Activated naive CD8-positive, alpha-beta T cell treated with anti-CD3 and anti-CD28 coated beads, Interleukin-2, amount 10 ng/mL, durations not matched to agents 7 days and 5 days (primary cell): Measurements from ENCODE around the gene SF3B6. TPM values are rescaled to one million over a fixed set of nuclear protein-coding genes. Genes with fewer than 3 reads are reported as not detected.
"Not testable (repeated sequence)": the region's sequence is repeated elsewhere in the genome, so short reads cannot be mapped to it uniquely, and the experiment has no call there.

ENCODE experiments used
- ATAC-seq: fragments of 150-1000 bp; cut with Tn5 transposase; one replicate; pipeline ENCODE4 v1.10.0; 2021; ENCODE audit warnings: low read depth, moderate library complexity
- POLR2A ChIA-PET: fragments of 350-600 bp; sonication (Branson Sonifier 250); formaldehyde crosslinking; loops from one replicate; lab custom pipeline; 2021; ENCODE audit warnings: antibody characterized with exemption; lab: Charles Lee
- DNase-seq: peaks from one replicate; pipeline ENCODE4 v3.0.0; 2021
- H3K27ac Mint-ChIP-seq: one replicate; pipeline ENCODE4 v1.8.0; 2022; ENCODE audit warnings: mild to moderate bottlenecking, mixed read lengths
- H3K27me3 Mint-ChIP-seq: one replicate; pipeline ENCODE4 v1.8.0; 2022; ENCODE audit warnings: mild to moderate bottlenecking, moderate library complexity, mixed read lengths
- H3K36me3 Mint-ChIP-seq: one replicate; pipeline ENCODE4 v1.8.0; 2021; ENCODE audit warnings: mild to moderate bottlenecking, mixed read lengths
- H3K4me1 Mint-ChIP-seq: one replicate; pipeline ENCODE4 v1.8.0; 2021; ENCODE audit warnings: mixed read lengths
- H3K4me3 Mint-ChIP-seq: one replicate; pipeline ENCODE4 v1.8.0; 2022; ENCODE audit warnings: mild to moderate bottlenecking, moderate library complexity, mixed read lengths
- H3K9me3 Mint-ChIP-seq: one replicate; pipeline ENCODE4 v1.8.0; 2021; ENCODE audit warnings: mixed read lengths
- total RNA-seq, 2 experiments: library from RNA; stranded (reverse); gene quantifications; one replicate each; pipeline ENCODE4 v1.2.3, GENCODE V29; 2021

SF3B6 gene
- total RNA-seq = 10 to 100 TPM; 66.5 to 71.2 TPM

GRCh38 chr2:24075915-24076848, at the start of gene SF3B6:
TSS of gene SF3B6 (minus strand) at chr2:24076326. CDS start at chr2:24076229, 97 bp downstream.
- H3K4me3 Mint-ChIP-seq = peak within 1 kb of the TSS; percentile 94
- H3K27me3 Mint-ChIP-seq = no peaks in the 10 kb centered on the region
- H3K9me3 Mint-ChIP-seq = no peaks in the 10 kb centered on the region
- POLR2A ChIA-PET = interaction anchor here (0.8 to 4.2 kb wide), 10 partner anchors 9 to 416 kb away, joined by 3 to 60 read pairs (median 5); partner anchors contain the start of genes ATAD2B, FAM228B, FKBP1B and ITSN2
- ATAC-seq (peak; percentile 86), DNase-seq (peak; percentile 99)
- H3K4me1 Mint-ChIP-seq = peaks cover 27% of the 10 kb centered on the region
- peaks cover 6% of the 10 kb centered on the region for H3K36me3 Mint-ChIP-seq
- peak within 1 kb of the TSS; percentile 97 for H3K27ac Mint-ChIP-seq

GRCh38 chr2:24123922-24124580, 47.9 kb upstream of the SF3B6 start:
- H3K4me3 Mint-ChIP-seq = peak overlapping the region; percentile 84
- H3K27ac Mint-ChIP-seq = peak overlapping the region; percentile 76
- H3K36me3 Mint-ChIP-seq = peaks cover 2% of the 10 kb centered on the region
- DNase-seq (no peak), ATAC-seq (no peak)
- peaks cover 2% of the 10 kb centered on the region for H3K27me3 Mint-ChIP-seq
- H3K4me1 Mint-ChIP-seq = peaks cover 17% of the 10 kb centered on the region
- no peaks in the 10 kb centered on the region for H3K9me3 Mint-ChIP-seq
- POLR2A ChIA-PET = interaction anchor here (0.7 to 2.8 kb wide), 3 partner anchors 41 to 197 kb away, joined by 3 to 14 read pairs (median 3); partner anchors contain the start of genes ATAD2B and SF3B6

- DNase-seq (peak; percentile 82), ATAC-seq (peak; percentile 94)
- no peaks in the 10 kb centered on the region for H3K9me3 Mint-ChIP-seq
- POLR2A ChIA-PET = interaction anchor here (0.7 to 2.8 kb wide), 4 partner anchors 39 to 196 kb away, joined by 3 to 14 read pairs (median 6); partner anchors contain the start of genes ATAD2B, SF3B6 and TP53I3
- peaks cover 16% of the 10 kb centered on the region for H3K4me1 Mint-ChIP-seq
- peak within 1 kb of the TSS; percentile 76 for H3K27ac Mint-ChIP-seq
- H3K27me3 Mint-ChIP-seq = peaks cover 2% of the 10 kb centered on the region
- peaks cover 2% of the 10 kb centered on the region for H3K36me3 Mint-ChIP-seq
- H3K4me3 Mint-ChIP-seq = peak within 1 kb of the TSS; percentile 84
Measured at GRCh38 chr2:24123195-24123921, 47.2 kb upstream of the SF3B6 start, which contains the start of the genes FAM228B and PFN4. TSS of gene FAM228B (plus strand) at chr2:24123469. CDS start at chr2:24124362, 893 bp downstream. TSS of gene PFN4 (minus strand) at chr2:24123334. CDS start at chr2:24122535, 799 bp downstream.

GRCh38 chr2:24122366-24123194, 46.5 kb upstream of the SF3B6 start:
- no peak for DNase-seq
- H3K4me1 Mint-ChIP-seq = peaks cover 16% of the 10 kb centered on the region
- POLR2A ChIA-PET = interaction anchor here (1.2 to 2.8 kb wide), 2 partner anchors 38 to 195 kb away, joined by 10 to 14 read pairs; partner anchors contain the start of genes ATAD2B and TP53I3

GRCh38 chr2:24121469-24121868, 45.3 kb upstream of the SF3B6 start:
- H3K27me3 Mint-ChIP-seq = peaks cover 2% of the 10 kb centered on the region
- H3K9me3 Mint-ChIP-seq = no peaks in the 10 kb centered on the region
- no peak overlapping the region for H3K4me3 Mint-ChIP-seq
- POLR2A ChIA-PET = no interaction called here
- no peak for DNase-seq
- H3K27ac Mint-ChIP-seq = no peak overlapping the region
- no peak for ATAC-seq
- H3K36me3 Mint-ChIP-seq = no peaks in the 10 kb centered on the region
- H3K4me1 Mint-ChIP-seq = peaks cover 13% of the 10 kb centered on the region

More at GRCh38 chr2:24122366-24123194, 46.5 kb upstream of the SF3B6 start:
- peaks cover 2% of the 10 kb centered on the region for H3K27me3 Mint-ChIP-seq
- peak overlapping the region; percentile 17 for H3K27ac Mint-ChIP-seq
- H3K4me3 Mint-ChIP-seq = peak overlapping the region; percentile 79
- no peaks in the 10 kb centered on the region for H3K9me3 Mint-ChIP-seq
- H3K36me3 Mint-ChIP-seq = peaks cover 2% of the 10 kb centered on the region
- ATAC-seq = no peak

- H3K9me3 Mint-ChIP-seq = no peaks in the 10 kb centered on the region
- no peak for ATAC-seq
- no peak overlapping the region for H3K27ac Mint-ChIP-seq
- POLR2A ChIA-PET = no interaction called here
- peaks cover 2% of the 10 kb centered on the region for H3K27me3 Mint-ChIP-seq
- peaks cover 13% of the 10 kb centered on the region for H3K4me1 Mint-ChIP-seq
- H3K4me3 Mint-ChIP-seq = no peak overlapping the region
- no peak for DNase-seq
- H3K36me3 Mint-ChIP-seq = no peaks in the 10 kb centered on the region
Measured at GRCh38 chr2:24121066-24121465, 44.9 kb upstream of the SF3B6 start.

GRCh38 chr2:24117902-24118301, 41.8 kb upstream of the SF3B6 start:
- no peak overlapping the region for H3K4me3 Mint-ChIP-seq
- POLR2A ChIA-PET = interaction anchor here (0.6 kb wide), 1 partner anchor 132 kb away, joined by 4 read pairs; no protein-coding TSS in a partner anchor
- peaks cover 5% of the 10 kb centered on the region for H3K4me1 Mint-ChIP-seq
- H3K27ac Mint-ChIP-seq = no peak overlapping the region
- no peaks in the 10 kb centered on the region for H3K9me3 Mint-ChIP-seq
- no peak for DNase-seq
- peaks cover 2% of the 10 kb centered on the region for H3K27me3 Mint-ChIP-seq
- H3K36me3 Mint-ChIP-seq = no peaks in the 10 kb centered on the region
- ATAC-seq = no peak

GRCh38 chr2:24115057-24115456, 38.9 kb upstream of the SF3B6 start:
- DNase-seq (no peak), ATAC-seq (no peak)
- Mint-ChIP-seq H3K4me3 (no peak overlapping the region), H3K4me1 (no peaks in the 10 kb centered on the region), H3K36me3 (no peaks in the 10 kb centered on the region), H3K9me3 (no peaks in the 10 kb centered on the region), H3K27me3 (no peaks in the 10 kb centered on the region), H3K27ac (no peak overlapping the region)
- POLR2A ChIA-PET = no interaction called here

GRCh38 chr2:24111407-24111901, 35.3 kb upstream of the SF3B6 start:
- DNase-seq = no peak
- Mint-ChIP-seq H3K4me1 (no peaks in the 10 kb centered on the region), H3K27me3 (peaks cover 2% of the 10 kb centered on the region), H3K27ac (no peak overlapping the region), H3K9me3 (peaks cover 10% of the 10 kb centered on the region), H3K4me3 (no peak overlapping the region), H3K36me3 (peaks cover 4% of the 10 kb centered on the region)
- ATAC-seq = no peak
- POLR2A ChIA-PET = no interaction called here

GRCh38 chr2:24110660-24111303, 34.7 kb upstream of the SF3B6 start:
- POLR2A ChIA-PET = no interaction called here
- Mint-ChIP-seq H3K4me1 (no peaks in the 10 kb centered on the region), H3K4me3 (no peak overlapping the region), H3K9me3 (peaks cover 12% of the 10 kb centered on the region), H3K27ac (no peak overlapping the region), H3K36me3 (peaks cover 4% of the 10 kb centered on the region), H3K27me3 (peaks cover 2% of the 10 kb centered on the region)
- ATAC-seq (no peak), DNase-seq (no peak)

- H3K36me3 Mint-ChIP-seq, H3K27me3 Mint-ChIP-seq, DNase-seq, POLR2A ChIA-PET, H3K27ac Mint-ChIP-seq, ATAC-seq, H3K4me1 Mint-ChIP-seq, H3K4me3 Mint-ChIP-seq: not testable (repeated sequence)
- peaks cover 12% of the 10 kb centered on the region for H3K9me3 Mint-ChIP-seq
Measured at GRCh38 chr2:24109431-24109830, 33.3 kb upstream of the SF3B6 start.
